Upper lobe of left lung (tissue), 4 donors: Measurements from ENCODE around the gene NPHP1.

Experiments
- EP300 ChIP-seq, 4 donors: sonication (generic); formaldehyde crosslinking; IDR thresholded peaks; one replicate each; pipeline ENCODE4 v1.5.1; 2017; ENCODE audit warnings: antibody characterized with exemption in 4 of 4, control low read depth in 2 of 4
- POLR2A ChIP-seq, 4 donors: fragments of 450-650 bp; IDR thresholded peaks; one replicate each; pipeline ENCODE4 v1.5.1; 2016 to 2017; ENCODE audit warnings: antibody characterized with exemption in 4 of 4, mild to moderate bottlenecking in 2 of 4
- TF ChIP-seq, protein P1 (sequence below), 6 experiments: fragments of 450-650 bp in 4 of 6; fragments of 200-600 bp in 2 of 6; sonication (generic) in 2 of 6; IDR thresholded peaks; one replicate each; pipeline ENCODE4 v1.5.1; 2016 to 2019; ENCODE audit warnings: antibody characterized with exemption in 6 of 6

DNA sequence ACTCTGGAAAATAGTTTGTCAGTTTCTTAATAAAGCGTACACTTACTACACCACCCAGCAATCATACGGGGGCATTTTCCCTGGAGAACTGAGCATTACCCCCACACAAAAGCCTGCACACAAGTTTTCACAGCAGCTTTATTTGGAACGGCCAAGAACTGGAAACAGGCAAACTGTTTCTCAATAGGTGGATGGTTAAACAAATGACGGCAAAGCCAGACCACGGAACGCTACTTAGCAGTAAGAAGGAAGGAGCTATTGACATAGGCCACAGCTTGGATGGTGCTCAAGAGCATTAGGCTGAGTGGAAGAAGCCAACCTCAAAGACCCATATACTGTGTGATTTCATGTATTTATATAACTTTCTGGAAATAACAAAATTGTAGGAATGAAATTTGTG is 98.2 kb downstream of the NPHP1 start:
- peak in 1 of 4 donors; percentile 33 for TF ChIP-seq POLR2A (IDR thresholded peaks at IDR 0.05)
- TF ChIP-seq, protein P1, sequence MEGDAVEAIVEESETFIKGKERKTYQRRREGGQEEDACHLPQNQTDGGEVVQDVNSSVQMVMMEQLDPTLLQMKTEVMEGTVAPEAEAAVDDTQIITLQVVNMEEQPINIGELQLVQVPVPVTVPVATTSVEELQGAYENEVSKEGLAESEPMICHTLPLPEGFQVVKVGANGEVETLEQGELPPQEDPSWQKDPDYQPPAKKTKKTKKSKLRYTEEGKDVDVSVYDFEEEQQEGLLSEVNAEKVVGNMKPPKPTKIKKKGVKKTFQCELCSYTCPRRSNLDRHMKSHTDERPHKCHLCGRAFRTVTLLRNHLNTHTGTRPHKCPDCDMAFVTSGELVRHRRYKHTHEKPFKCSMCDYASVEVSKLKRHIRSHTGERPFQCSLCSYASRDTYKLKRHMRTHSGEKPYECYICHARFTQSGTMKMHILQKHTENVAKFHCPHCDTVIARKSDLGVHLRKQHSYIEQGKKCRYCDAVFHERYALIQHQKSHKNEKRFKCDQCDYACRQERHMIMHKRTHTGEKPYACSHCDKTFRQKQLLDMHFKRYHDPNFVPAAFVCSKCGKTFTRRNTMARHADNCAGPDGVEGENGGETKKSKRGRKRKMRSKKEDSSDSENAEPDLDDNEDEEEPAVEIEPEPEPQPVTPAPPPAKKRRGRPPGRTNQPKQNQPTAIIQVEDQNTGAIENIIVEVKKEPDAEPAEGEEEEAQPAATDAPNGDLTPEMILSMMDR (IDR thresholded peaks at IDR 0.05): no peak
- peak in 2 of 4 donors; percentile 38 to 92 for TF ChIP-seq EP300 (IDR thresholded peaks at IDR 0.05)
